Stimulated activated CD4-positive, alpha-beta T cell treated with anti-CD3 and anti-CD28 coated beads, Interleukin-1b, Interleukin-23, amount 100 ng/mL, for 1 hour (primary cell): Measurements from ENCODE around the gene CHRM4.

Source experiments
- DNase-seq, 2 donors: peaks; one replicate each; pipeline ENCODE4 v3.0.0-alpha.2; 2020; ENCODE audit warnings: low read depth in 2 of 2

The CHRM4 gene

DNA sequence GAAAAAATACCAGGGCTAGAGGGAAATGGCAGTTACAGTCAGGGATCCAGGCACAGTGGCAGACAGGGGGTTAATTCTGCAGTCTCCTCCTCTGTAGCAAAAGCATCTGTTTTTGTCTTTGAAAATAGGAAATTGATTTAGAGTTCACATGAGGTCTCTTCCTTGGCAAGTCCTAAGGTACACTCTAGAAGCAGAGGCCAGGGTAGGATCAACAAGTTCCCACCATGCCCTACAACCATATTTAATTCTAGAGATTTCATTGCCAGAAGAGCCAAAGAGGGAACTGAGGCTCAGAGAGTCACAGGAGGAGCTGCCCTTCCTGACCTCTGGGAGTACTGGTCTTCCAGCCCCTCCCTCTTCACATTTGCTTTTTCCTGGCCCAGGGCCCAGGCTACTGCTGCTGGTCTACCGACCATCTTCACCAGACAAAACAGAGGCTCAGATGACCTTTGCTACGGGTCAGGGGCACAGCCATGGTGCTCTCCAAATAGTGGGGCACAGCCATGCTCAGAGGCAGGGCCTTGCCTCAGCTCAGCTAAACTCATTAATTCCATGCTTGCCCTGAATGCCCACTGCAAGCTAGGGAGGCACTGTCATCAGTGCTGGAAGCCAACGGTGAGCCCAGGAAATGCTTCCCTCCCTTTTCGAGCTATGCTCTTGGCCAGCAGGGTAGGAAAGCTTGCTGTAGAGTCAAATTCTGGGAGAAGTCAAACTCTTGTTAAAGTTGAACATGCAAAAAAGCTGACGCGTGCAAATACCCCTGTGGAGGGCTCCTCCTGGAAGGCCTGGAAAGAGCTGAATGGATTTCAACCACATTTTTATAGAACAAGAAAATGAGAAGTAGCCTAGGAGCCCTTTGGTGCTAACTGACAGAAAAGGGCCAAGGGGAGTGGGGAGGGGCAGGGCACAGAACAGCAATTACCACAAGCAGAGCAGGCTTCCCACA lies 11.7 kb upstream of the CHRM4 start:
- DNase-seq: no peak

DNA sequence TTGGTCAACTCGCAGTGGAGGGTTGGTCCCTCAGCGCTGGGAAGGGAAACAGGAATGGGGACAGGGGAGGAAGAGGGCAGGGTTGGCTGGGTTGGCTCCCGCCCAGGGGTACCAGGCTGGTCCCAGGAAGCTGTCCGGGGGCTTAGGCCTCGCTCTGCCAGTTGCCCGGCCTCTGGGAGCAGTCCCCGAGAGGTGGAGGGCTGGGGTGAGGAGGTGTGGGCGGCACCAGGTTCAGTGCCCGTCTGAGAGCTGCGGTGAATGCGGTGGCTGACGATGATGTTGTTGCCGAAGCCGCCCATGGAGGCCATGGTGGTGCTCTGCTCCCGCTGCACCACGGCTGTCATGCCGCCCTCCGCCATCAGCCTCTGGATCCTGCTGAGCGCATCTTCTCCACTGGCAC lies 6.0 kb upstream of the CHRM4 start:
- DNase-seq: no peak

DNA sequence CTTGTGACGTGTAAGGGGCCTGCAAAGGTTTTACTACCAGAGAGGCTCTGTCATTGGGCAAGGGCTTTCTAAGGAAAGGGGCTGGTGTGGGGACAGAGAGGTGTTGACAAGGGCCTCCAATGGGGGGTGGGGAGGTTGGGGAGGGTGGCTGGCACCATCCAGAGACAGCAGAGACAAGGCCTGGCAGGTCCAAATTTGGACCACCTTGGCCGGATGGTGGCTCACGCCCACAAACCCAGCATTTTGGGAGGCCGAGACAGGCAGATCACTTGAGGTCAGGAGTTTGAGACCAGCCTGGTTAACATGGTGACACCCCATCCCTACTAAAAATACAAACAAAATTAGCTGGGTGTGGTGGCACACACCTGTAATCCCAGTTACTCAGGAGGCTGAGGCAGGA lies 2.2 kb upstream of the CHRM4 start:
- DNase-seq: no peak

DNA sequence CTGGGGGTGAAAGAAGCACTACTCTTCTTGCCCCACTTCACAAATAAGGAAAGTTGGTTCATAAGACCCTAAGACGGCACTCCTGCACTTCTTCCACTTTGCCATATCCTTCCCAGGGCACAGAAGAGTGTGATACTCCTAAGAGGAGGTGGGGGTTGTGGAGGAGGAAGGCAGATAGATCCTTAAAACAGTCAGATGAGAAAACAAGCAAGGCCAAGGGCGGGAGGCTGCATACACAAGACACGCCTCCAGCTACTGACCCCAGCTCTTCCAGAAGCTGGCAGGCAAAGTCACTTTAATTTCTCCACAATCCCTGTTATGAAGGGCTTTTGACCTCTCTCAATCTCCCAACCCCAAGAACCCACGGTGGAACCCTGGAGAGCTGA lies 1.6 kb upstream of the CHRM4 start:
- DNase-seq: no peak

- DNase-seq: peak in 1 of 2 donors; percentile 67
Measured at GRCh38 chr11:46392421-46393230, 1.1 kb upstream of the CHRM4 start.

DNA sequence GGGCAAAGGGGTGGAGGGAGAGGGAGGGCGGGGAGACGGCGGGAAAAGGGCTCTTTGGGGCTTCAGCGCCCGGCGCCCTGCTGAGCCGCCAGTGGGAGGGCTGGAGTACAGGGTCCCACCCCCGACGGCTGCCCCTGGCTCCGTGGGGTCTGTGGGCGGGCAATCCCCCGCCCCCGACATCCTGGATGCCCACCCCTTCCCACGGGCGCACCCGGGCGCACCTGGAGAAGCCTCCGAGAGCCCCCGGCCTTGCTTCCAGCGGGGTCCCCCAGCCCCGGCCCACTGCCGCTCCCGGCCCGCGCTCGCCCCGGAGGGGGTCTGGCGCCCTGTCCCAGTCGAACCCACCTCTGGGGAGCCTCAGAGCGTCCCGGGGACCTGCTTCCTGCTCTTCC lies 394 bp downstream of the CHRM4 start:
- DNase-seq: no peak

DNA sequence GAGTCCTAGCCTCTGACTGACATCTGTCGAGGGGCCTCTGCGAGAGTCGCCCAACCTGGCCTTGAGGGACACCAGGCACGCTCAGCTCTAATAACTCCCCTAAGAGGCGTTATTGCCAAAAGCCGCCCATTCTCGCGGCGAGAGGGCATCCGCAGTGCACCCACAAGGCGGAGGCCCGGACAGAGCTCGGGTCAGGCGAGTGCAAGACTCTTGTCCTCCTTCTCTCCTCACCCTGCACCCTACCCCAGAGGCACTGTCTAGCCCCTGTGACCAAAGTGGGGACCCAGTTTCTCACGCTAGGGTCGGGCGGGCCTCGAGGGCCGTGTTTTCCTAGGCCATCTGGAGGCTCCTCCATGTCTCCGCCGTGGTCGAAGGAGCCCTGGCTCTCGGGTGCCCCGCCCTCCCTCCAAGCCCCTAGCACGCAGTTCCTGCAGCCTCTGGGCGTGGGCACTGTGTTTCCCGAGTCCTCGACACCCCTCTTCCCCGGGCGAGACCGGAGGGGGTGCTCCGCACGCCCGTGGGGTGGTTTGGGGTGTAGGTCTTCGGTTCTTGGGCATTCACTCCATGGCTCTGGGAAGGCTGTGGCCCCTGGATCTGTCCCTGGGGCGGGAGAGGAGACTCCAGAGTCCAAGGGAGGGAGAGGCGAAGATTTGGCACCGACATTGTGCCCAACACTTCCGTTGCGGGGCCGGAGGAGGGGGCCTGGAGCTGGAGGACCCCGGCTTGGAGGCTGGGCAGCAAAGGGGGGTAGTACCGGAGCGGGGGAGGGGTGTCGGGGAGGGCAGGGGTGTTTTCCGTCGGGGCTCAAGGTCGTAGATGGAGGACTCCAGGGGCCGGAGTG lies 1.0 kb downstream of the CHRM4 start:
- DNase-seq: no peak

DNA sequence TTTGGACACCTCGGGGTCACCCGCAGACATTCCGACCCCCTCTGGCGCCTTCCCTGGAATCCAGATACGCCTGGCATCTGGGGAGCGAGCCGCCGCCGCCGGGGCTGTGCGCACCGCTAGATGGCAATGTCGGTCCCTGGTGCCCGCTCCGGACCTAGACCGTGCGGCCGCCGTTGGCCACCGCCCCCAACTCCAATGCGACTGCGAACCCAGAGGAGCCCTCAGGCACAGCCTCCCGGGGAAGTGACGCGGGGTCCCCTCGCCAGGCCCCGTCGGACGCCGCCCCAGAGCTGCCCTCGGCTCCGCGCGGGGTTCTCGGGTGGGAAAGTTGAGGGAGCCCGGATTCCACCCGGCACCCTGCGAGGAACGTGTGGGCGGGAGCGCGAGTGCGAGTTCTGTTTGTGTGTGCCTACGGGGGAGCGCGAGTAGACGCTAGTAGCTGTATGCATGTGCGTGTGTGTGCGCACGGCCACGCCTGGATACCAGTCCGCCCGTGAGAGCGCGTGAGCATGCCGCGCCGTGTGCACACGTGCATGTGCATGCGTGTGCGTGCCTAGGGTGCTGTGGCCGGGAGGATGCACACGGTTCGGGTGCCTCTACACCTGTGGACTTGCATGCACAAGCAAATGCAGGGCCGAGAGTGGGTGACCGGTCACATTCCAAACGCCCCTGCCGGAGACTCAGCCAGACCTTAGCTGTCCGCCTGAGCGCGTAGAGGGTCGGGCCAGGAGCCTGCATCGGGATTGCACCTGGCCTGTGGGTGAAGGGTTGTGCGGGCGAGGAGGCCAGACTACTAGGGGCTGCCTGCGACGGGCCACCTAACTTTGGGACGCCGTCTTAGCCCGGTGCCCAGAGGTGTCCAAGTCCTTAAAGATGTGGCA lies 1.9 kb downstream of the CHRM4 start:
- no peak for DNase-seq

- DNase-seq: no peak
Measured at GRCh38 chr11:46388619-46389449, 2.7 kb downstream of the CHRM4 start.

- no peak for DNase-seq
Measured at GRCh38 chr11:46387919-46388618, 3.5 kb downstream of the CHRM4 start.

- no peak for DNase-seq
Measured at GRCh38 chr11:46387456-46387855, 4.1 kb downstream of the CHRM4 start.

DNA sequence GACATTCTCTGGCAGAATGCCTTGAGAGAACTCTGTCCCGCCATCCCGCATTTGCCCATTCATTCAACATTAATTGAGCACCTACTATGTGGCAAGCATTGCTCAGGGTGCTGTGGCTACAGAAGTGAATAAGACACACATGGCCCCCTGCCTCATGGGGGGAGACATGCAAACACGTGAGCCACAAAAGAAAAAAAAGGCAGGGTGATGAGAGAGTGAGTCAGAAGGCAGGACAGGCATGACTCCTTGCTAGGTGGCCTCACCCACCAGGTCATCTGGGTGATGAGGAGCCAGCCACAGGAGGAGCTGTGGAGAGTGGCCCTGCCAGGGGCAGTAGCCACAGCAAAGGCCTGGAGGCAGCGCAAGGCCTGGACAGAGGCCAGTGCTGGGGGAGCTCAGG lies 4.9 kb downstream of the CHRM4 start:
- DNase-seq: no peak

DNA sequence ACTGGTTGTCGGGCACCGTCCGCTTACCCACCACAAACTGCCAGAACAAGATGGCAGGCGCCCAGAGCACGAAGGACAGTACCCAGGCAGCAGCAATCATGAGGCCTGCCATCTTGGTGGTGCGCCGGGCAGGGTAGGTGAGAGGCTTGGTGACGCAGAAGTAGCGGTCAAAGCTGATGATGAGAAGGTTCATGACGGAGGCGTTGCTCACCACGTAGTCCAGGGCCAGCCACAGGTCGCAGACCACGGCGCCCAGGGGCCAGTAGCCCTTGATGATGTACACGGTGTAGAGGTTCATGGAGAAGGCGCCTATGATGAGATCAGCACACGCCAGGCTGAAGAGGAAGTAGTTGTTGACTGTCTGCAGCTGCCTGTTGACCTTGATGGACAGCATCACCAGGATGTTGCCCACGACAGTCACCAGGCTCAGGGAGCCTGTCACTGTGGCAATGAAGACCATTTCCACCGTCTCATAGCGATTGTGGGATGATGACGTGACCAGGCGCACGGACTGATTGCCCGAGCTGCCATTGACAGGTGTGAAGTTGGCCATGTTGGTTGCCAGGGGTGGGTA lies 5.5 kb downstream of the CHRM4 start:
- no peak for DNase-seq

GRCh38 chr11:46385169-46386004 lies 6.2 kb downstream of the CHRM4 start:
- DNase-seq: no peak

DNA sequence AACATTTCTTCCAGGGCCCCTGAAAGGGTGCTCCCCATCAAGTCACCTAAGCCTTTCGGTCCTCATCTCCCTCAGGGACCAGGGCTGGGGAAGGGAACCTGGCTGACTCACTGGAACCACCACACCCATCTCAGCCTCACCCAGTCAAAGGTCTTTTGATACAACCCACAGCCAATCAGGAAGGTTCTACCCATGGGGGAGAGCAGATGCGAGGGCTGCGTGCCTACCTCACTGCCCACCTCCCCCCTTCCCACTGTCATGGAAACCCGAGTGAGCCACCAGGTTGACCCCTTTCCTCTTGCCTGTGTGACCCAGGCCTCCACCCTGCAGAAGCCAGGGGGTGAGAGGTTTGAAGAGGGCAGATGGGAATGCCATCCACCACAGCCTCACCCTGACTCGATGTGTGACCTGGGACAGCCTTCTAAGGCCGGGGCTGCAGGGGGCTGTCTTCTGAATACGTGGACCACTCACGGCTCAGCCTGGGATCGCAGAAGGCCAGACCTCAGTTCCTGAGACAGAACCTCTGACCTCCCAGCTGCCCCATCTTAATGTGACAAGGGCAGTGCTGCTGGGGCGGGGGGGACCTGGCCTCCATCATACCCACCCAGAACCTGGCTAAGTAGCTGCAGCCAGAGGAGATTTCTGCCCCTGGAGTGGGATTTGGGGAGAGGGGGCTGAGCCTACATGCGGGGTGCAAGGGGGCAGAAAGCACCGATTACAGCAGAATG lies 7.4 kb downstream of the CHRM4 start:
- DNase-seq: no peak

- no peak for DNase-seq
Measured at GRCh38 chr11:46383404-46383758, 8.2 kb downstream of the CHRM4 start.

DNA sequence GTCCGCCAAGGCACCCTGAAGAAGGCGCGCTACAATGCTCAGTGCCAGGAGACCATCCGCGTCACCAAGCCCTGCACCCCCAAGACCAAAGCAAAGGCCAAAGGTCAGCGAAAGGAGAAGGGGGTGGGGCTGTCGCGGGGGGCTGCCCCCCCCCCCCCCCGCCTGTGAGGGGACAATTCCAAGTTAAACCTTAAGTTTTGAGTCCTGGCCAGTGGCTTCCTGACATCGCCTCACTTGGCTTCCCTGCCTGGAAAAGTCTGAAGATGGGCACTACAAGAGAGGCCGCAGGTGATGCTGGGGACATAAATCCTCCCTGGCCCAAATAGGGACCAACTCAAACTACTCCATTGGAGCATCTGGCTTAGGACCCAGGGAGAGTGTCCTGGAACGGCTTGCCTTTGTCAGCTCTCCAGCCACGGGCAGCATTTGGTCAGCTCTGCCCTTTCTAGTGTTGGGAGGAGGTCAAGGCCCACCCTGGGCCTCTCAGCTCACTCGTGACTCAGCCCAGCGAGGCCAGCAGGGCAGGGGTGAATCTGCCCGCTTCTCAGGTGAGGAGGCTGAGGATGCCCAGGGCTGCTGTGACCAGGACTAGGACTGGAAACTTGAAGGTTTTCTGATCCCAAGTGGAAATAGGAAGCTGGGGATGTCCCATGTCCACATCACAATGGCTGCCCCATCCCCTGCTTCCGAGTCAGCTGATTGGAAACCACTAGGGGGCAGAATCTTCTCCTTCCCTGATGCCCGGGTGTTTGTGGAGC lies 8.8 kb downstream of the CHRM4 start:
- DNase-seq: no peak
